ENCODE results near the gene CDX2. TPM values are rescaled to one million over a fixed set of nuclear protein-coding genes. Genes with fewer than 3 reads are reported as not detected.

The CDX2 gene
- total RNA-seq, 1 donor from 2014 or later = not detected

- DNase-seq (ENCODE audit: extremely low read depth, low read depth, low spot score) = no peak
Measured at GRCh38 chr13:27979001-27979643, 10.0 kb upstream of the CDX2 start.

- DNase-seq (ENCODE audit: extremely low read depth, low read depth, low spot score) = no peak
Measured at GRCh38 chr13:27978301-27978968, 9.3 kb upstream of the CDX2 start.

GRCh38 chr13:27977476-27978300 lies 8.6 kb upstream of the CDX2 start:
- DNase-seq (ENCODE audit: extremely low read depth, low read depth, low spot score) = no peak

GRCh38 chr13:27976362-27977091 lies 7.4 kb upstream of the CDX2 start:
- no peak for DNase-seq (ENCODE audit: extremely low read depth, low read depth, low spot score)

GRCh38 chr13:27975564-27976361 lies 6.6 kb upstream of the CDX2 start:
- no peak for DNase-seq (ENCODE audit: extremely low read depth, low read depth, low spot score)

- no peak for DNase-seq (ENCODE audit: extremely low read depth, low read depth, low spot score)
Measured at GRCh38 chr13:27973961-27974662, 5.0 kb upstream of the CDX2 start.

- no peak for DNase-seq (ENCODE audit: extremely low read depth, low read depth, low spot score)
Measured at GRCh38 chr13:27973291-27973690, 4.2 kb upstream of the CDX2 start.

GRCh38 chr13:27972478-27972820 lies 3.3 kb upstream of the CDX2 start:
- DNase-seq (ENCODE audit: extremely low read depth, low read depth, low spot score) = no peak

GRCh38 chr13:27971776-27972477 lies 2.8 kb upstream of the CDX2 start:
- DNase-seq (ENCODE audit: extremely low read depth, low read depth, low spot score) = no peak

- DNase-seq (ENCODE audit: extremely low read depth, low read depth, low spot score) = no peak
Measured at GRCh38 chr13:27971236-27971645, 2.1 kb upstream of the CDX2 start.

- DNase-seq (ENCODE audit: extremely low read depth, low read depth, low spot score) = no peak
Measured at GRCh38 chr13:27970382-27971235, 1.5 kb upstream of the CDX2 start.

- DNase-seq (ENCODE audit: extremely low read depth, low read depth, low spot score) = no peak
Measured at GRCh38 chr13:27969866-27970229, 733 bp upstream of the CDX2 start.

- DNase-seq (ENCODE audit: extremely low read depth, low read depth, low spot score) = no peak
Measured at GRCh38 chr13:27968316-27969081, 616 bp downstream of the CDX2 start.

- DNase-seq (ENCODE audit: extremely low read depth, low read depth, low spot score) = no peak
Measured at GRCh38 chr13:27967736-27968315, 1.3 kb downstream of the CDX2 start.

- no peak for DNase-seq (ENCODE audit: extremely low read depth, low read depth, low spot score)
Measured at GRCh38 chr13:27967203-27967735, 1.8 kb downstream of the CDX2 start.

- no peak for DNase-seq (ENCODE audit: extremely low read depth, low read depth, low spot score)
Measured at GRCh38 chr13:27966641-27967202, 2.4 kb downstream of the CDX2 start.

All from glomerular endothelial cell (primary cell).